Peyer's patch (tissue), 4 donors: ENCODE results near the gene BLVRA.

ENCODE experiments used
- CTCF ChIP-seq, 6 experiments: fragments of 450-650 bp in 4 of 6; fragments of 200-600 bp in 2 of 6; sonication (generic) in 1 of 6; IDR thresholded peaks; one replicate each; pipeline ENCODE4 v1.5.1; 2017 to 2019; ENCODE audit warnings: antibody characterized with exemption in 6 of 6, mild to moderate bottlenecking in 3 of 6, moderate library complexity in 1 of 6
- POLR2A ChIP-seq, 2 donors: fragments of 450-650 bp; IDR thresholded peaks; one replicate each; pipeline ENCODE4 v1.5.1; 2017; ENCODE audit warnings: antibody characterized with exemption in 2 of 2, mild to moderate bottlenecking in 2 of 2, moderate library complexity in 2 of 2

- no peak for TF ChIP-seq POLR2A (IDR thresholded peaks at IDR 0.05)
- no peak for TF ChIP-seq CTCF (IDR thresholded peaks at IDR 0.05)
These were observed 20.7 kb downstream of the BLVRA start for GRCh38 chr7:43779045-43779812.
